B cell (primary cell): ENCODE data around the gene SNTG2. TPM values are rescaled to one million over a fixed set of nuclear protein-coding genes. Genes with fewer than 3 reads are reported as not detected.

Experiments
- ATAC-seq: fragments of 200-7000 bp; cut with Tn5 transposase; one replicate; pipeline ENCODE4 v1.10.0; 2021; ENCODE audit warnings: low read depth, mild to moderate bottlenecking, moderate number of reproducible peaks, moderate library complexity
- CTCF ChIA-PET: fragments of 350-600 bp; sonication (Branson Sonifier 250); formaldehyde crosslinking; loops from one replicate; lab custom pipeline; 2021; ENCODE audit warnings: antibody characterized with exemption, inconsistent platforms; lab: Charles Lee
- POLR2A ChIA-PET: fragments of 350-600 bp; sonication (Branson Sonifier 250); formaldehyde crosslinking; loops from one replicate; lab custom pipeline; 2021; ENCODE audit warnings: antibody characterized with exemption; lab: Charles Lee
- DNase-seq: peaks from one replicate; pipeline ENCODE4 v3.0.0; 2013
- H2AFZ ChIP-seq: 2 replicates; pipeline ENCODE4 v1.6.1; 2012; ENCODE audit warnings: mild to moderate bottlenecking, low read depth, low read length; ENCODE audit not compliant: insufficient read depth, poor library complexity, severe bottlenecking
- H3K27ac ChIP-seq, 2 donors: 1 replicate in 1 of 2; 2 replicates in 1 of 2; pipeline ENCODE4 v1.5.1; 2012 to 2013; ENCODE audit warnings: low read length in 2 of 2, mild to moderate bottlenecking in 2 of 2, moderate library complexity in 1 of 2
- H3K27me3 ChIP-seq, 4 experiments: fragments of 200-600 bp in 1 of 4; sonication (generic) in 1 of 4; replicated peaks in 1 of 4; 1 replicate in 2 of 4; 2 replicates in 2 of 4; pipeline versions ENCODE4 v1.6.1 to v1.7.0; 2013 to 2016; ENCODE audit warnings: low read length in 3 of 4, mild to moderate bottlenecking in 2 of 4, mixed read lengths in 1 of 4, moderate library complexity in 1 of 4; ENCODE audit not compliant: insufficient read depth in 4 of 4, control insufficient read depth in 3 of 4; ENCODE audit errors: control extremely low read depth in 1 of 4
- H3K36me3 ChIP-seq, 2 experiments: replicated peaks in 1 of 2; 1 replicate in 1 of 2; 2 replicates in 1 of 2; pipeline versions ENCODE4 v1.6.1 to v1.7.1; 2013; ENCODE audit warnings: low read length in 1 of 2; ENCODE audit not compliant: insufficient read depth in 2 of 2, control insufficient read depth in 1 of 2; ENCODE audit errors: control extremely low read depth in 1 of 2, extremely low read depth in 1 of 2
- H3K4me1 ChIP-seq, 2 donors: fragments of 200-600 bp in 1 of 2; sonication (generic) in 1 of 2; 1 replicate in 1 of 2; 2 replicates in 1 of 2; pipeline versions ENCODE4 v1.5.1 to v1.6.1; 2013 to 2017; ENCODE audit warnings: low read length in 2 of 2; ENCODE audit not compliant: control insufficient read depth in 2 of 2, insufficient read depth in 2 of 2
- H3K4me2 ChIP-seq: replicated peaks from 2 replicates; pipeline ENCODE3; 2012; ENCODE audit warnings: mild to moderate bottlenecking, low read depth, low read length; ENCODE audit not compliant: poor library complexity, severe bottlenecking
- H3K4me3 ChIP-seq, 5 experiments: fragments of 200-600 bp in 1 of 5; sonication (generic) in 1 of 5; 1 replicate in 3 of 5; 2 replicates in 2 of 5; pipeline versions ENCODE4 v1.5.1 to v1.7.0; 2011 to 2016; ENCODE audit warnings: low read length in 4 of 5, mild to moderate bottlenecking in 4 of 5, low read depth in 2 of 5, control low read depth in 1 of 5, moderate library complexity in 1 of 5; ENCODE audit not compliant: insufficient read depth in 1 of 5; ENCODE audit errors: control extremely low read depth in 1 of 5, extremely low read depth in 1 of 5
- H3K79me2 ChIP-seq: fragments of 200-600 bp; sonication (generic); one replicate; pipeline ENCODE4 v1.6.0; 2016; ENCODE audit warnings: low read length; ENCODE audit not compliant: control insufficient read depth, insufficient read depth
- H3K9ac ChIP-seq: fragments of 200-600 bp; sonication (generic); 2 replicates; pipeline ENCODE4 v1.6.1; 2017; ENCODE audit warnings: mild to moderate bottlenecking, low read length, moderate library complexity
- H3K9me3 ChIP-seq, 3 donors: one replicate each; pipeline versions ENCODE4 v1.6.1 to v1.7.1; 2013; ENCODE audit warnings: low read length in 2 of 3; ENCODE audit not compliant: control insufficient read depth in 2 of 3, insufficient read depth in 1 of 3; ENCODE audit errors: control extremely low read depth in 1 of 3
- H4K20me1 ChIP-seq: 2 replicates; pipeline ENCODE4 v1.6.0; 2012; ENCODE audit warnings: mild to moderate bottlenecking, low read length; ENCODE audit not compliant: insufficient read depth, control insufficient read depth, poor library complexity, severe bottlenecking
- H3K27ac Mint-ChIP-seq: one replicate; pipeline ENCODE4 v1.8.0; 2021; ENCODE audit warnings: mixed read lengths
- H3K27me3 Mint-ChIP-seq: one replicate; pipeline ENCODE4 v1.8.0; 2021; ENCODE audit warnings: mixed read lengths
- H3K4me1 Mint-ChIP-seq: one replicate; pipeline ENCODE4 v1.8.0; 2021; ENCODE audit warnings: mixed read lengths
- H3K4me3 Mint-ChIP-seq: one replicate; pipeline ENCODE4 v1.8.0; 2021; ENCODE audit warnings: mixed read lengths
- H3K9me3 Mint-ChIP-seq: one replicate; pipeline ENCODE4 v1.8.0; 2022; ENCODE audit warnings: mixed read lengths; ENCODE audit not compliant: insufficient read depth
- EZH2 ChIP-seq: IDR thresholded peaks from 2 replicates; pipeline ENCODE4 v1.6.1; 2012; ENCODE audit warnings: borderline replicate concordance, low read depth, mild to moderate bottlenecking, moderate library complexity, low read length; ENCODE audit not compliant: insufficient read depth, poor library complexity, severe bottlenecking
- WGBS: methylation state at CpG from one replicate; pipeline ENCODE4 v1.1.5; 2013; ENCODE audit warnings: missing lambda C conversion rate; ENCODE audit not compliant: insufficient coverage; 5-methylcytosine and 5-hydroxymethylcytosine counted together
- intact Hi-C: fragments of 100-400 bp; cut with micrococcal nuclease; formaldehyde crosslinking; loops from one replicate; pipeline ENCODE4 v1.10.0; 2022
- polyA plus RNA-seq: library from polyadenylated mRNA; depleted of rRNA; stranded (reverse); fragments of >200 nt; gene quantifications from 2 replicates; pipeline ENCODE4 v1.2.3, GENCODE V29; 2012
- total RNA-seq, 2 donors: library from RNA; stranded (reverse); fragments of 120-200 nt in 1 of 2; gene quantifications; 1 replicate in 1 of 2; 2 replicates in 1 of 2; pipeline versions ENCODE4 v1.2.3 to v1.2.4, GENCODE V29; 2013 to 2022
- TF ChIP-seq, protein P1 (sequence below): fragments of 200-600 bp; IDR thresholded peaks from one replicate; pipeline ENCODE4 v1.8.0; 2022; ENCODE audit warnings: antibody characterized with exemption, mild to moderate bottlenecking

SNTG2 gene
- total and polyA plus RNA-seq, 2 donors (not counting 1 experiment from before 2014, with no cell fraction given): 2.1 to 2.4 TPM

DNA sequence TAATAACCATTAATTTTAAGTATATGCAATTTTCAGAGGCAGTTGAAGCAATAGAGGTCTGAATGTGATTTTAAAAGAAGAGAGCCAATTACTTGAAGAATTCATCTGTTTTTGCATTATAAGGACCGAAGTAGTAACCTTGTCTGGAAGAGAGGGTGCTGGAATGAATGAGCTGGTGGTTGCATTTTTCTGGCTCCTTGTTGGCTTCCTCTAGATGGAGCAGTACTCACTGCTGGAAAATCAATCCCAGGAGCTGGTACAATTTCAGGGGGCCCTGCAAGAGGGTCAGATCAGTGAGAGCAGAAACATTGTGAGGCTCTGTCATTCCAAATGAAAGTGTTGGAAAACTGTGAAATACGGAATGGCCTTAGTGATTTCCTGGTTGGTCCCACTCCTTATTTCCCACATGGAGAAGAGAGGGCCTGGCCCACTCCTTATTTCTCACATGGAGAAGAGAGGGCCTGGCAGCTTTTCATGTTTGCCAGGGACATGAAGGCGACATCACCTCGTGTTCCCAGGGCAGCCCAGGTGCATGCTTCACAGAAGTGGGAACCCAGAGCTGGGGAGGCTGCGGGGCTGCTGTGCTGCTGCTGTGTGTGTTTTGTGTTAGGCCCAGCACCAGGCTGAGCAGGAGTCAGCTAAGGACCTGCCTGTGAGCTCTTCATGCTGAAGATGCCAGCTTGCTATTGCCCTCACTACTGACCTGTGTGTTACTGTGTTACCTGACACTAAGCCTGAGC lies 197.4 kb downstream of the SNTG2 start:
- ATAC-seq: no peak
- no peaks in the 10 kb centered on the region for H3K27me3 ChIP-seq
- H3K36me3 ChIP-seq: no peaks in the 10 kb centered on the region

GRCh38 chr2:1150724-1151511 lies 200.3 kb downstream of the SNTG2 start:
- H3K4me2 ChIP-seq: no peak overlapping the region
- POLR2A ChIA-PET: no interaction called here
- WGBS: 93% methylated on average over 6 of the region's 13 CpGs
- ATAC-seq (no peak), DNase-seq (no peak)
- H3K79me2 ChIP-seq: no peaks in the 10 kb centered on the region
- H3K4me1 ChIP-seq: no peaks in the 10 kb centered on the region
- H3K9ac ChIP-seq: no peak overlapping the region
- H3K27me3 ChIP-seq: no peaks in the 10 kb centered on the region
- no peaks in the 10 kb centered on the region for H3K9me3 ChIP-seq
- H3K27me3 Mint-ChIP-seq: no peaks in the 10 kb centered on the region
- no peak overlapping the region for H3K4me3 Mint-ChIP-seq
- no peak overlapping the region for H3K27ac ChIP-seq
- H2AFZ ChIP-seq: no peak overlapping the region
- no peaks in the 10 kb centered on the region for H3K36me3 ChIP-seq
- no peaks in the 10 kb centered on the region for H3K9me3 Mint-ChIP-seq
- CTCF ChIA-PET: interaction anchor here (1.0 kb wide), 1 partner anchor 10 kb away, joined by 3 read pairs; no protein-coding TSS in a partner anchor
- peaks cover 3% of the 10 kb centered on the region for H3K4me1 Mint-ChIP-seq
- intact Hi-C loops: no loop called here
- H3K4me3 ChIP-seq: no peak overlapping the region
- H3K27ac Mint-ChIP-seq: no peak overlapping the region
- no peaks in the 10 kb centered on the region for H4K20me1 ChIP-seq
- TF ChIP-seq EZH2: no peak
- TF ChIP-seq, protein P1, sequence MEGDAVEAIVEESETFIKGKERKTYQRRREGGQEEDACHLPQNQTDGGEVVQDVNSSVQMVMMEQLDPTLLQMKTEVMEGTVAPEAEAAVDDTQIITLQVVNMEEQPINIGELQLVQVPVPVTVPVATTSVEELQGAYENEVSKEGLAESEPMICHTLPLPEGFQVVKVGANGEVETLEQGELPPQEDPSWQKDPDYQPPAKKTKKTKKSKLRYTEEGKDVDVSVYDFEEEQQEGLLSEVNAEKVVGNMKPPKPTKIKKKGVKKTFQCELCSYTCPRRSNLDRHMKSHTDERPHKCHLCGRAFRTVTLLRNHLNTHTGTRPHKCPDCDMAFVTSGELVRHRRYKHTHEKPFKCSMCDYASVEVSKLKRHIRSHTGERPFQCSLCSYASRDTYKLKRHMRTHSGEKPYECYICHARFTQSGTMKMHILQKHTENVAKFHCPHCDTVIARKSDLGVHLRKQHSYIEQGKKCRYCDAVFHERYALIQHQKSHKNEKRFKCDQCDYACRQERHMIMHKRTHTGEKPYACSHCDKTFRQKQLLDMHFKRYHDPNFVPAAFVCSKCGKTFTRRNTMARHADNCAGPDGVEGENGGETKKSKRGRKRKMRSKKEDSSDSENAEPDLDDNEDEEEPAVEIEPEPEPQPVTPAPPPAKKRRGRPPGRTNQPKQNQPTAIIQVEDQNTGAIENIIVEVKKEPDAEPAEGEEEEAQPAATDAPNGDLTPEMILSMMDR: no peak

More for the DNA sequence above, 197.4 kb downstream of the SNTG2 start:
- Histone ChIP-seq H3K4me2 (no peak overlapping the region), H3K9ac (no peak overlapping the region), H3K79me2 (no peaks in the 10 kb centered on the region), H4K20me1 (no peaks in the 10 kb centered on the region), H3K4me3 (no peak overlapping the region), H3K9me3 (no peaks in the 10 kb centered on the region), H3K27ac (no peak overlapping the region), H3K4me1 (no peaks in the 10 kb centered on the region), H2AFZ (no peak overlapping the region)
- CTCF ChIA-PET: no interaction called here
- Mint-ChIP-seq H3K27me3 (peaks cover 5% of the 10 kb centered on the region), H3K4me3 (no peak overlapping the region), H3K4me1 (peaks cover 3% of the 10 kb centered on the region), H3K9me3 (peaks cover 9% of the 10 kb centered on the region), H3K27ac (no peak overlapping the region)
- no peak for DNase-seq
- POLR2A ChIA-PET: no interaction called here
- 58% methylated on average over 4 of the region's 5 CpGs for WGBS
- TF ChIP-seq EZH2: no peak
- intact Hi-C loops: no loop called here
